ENCODE results near the gene NCKAP5.
"Not testable (repeated sequence)": the region's sequence is repeated elsewhere in the genome, so short reads cannot be mapped to it uniquely, and the experiment has no call there.

- TF ChIP-seq, protein P1, sequence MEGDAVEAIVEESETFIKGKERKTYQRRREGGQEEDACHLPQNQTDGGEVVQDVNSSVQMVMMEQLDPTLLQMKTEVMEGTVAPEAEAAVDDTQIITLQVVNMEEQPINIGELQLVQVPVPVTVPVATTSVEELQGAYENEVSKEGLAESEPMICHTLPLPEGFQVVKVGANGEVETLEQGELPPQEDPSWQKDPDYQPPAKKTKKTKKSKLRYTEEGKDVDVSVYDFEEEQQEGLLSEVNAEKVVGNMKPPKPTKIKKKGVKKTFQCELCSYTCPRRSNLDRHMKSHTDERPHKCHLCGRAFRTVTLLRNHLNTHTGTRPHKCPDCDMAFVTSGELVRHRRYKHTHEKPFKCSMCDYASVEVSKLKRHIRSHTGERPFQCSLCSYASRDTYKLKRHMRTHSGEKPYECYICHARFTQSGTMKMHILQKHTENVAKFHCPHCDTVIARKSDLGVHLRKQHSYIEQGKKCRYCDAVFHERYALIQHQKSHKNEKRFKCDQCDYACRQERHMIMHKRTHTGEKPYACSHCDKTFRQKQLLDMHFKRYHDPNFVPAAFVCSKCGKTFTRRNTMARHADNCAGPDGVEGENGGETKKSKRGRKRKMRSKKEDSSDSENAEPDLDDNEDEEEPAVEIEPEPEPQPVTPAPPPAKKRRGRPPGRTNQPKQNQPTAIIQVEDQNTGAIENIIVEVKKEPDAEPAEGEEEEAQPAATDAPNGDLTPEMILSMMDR (IDR thresholded peaks at IDR 0.05; ENCODE audit: low read length), result not testable (repeated sequence)
- not testable (repeated sequence) for TF ChIP-seq EZH2 (IDR thresholded peaks at IDR 0.05; ENCODE audit: borderline replicate concordance, low read length)
These were observed 868.5 kb downstream of the NCKAP5 start for GRCh38 chr2:132699802-132700201.
